ENCODE measurements around the gene HOXC12. TPM values are rescaled to one million over a fixed set of nuclear protein-coding genes. Genes with fewer than 3 reads are reported as not detected.
A peak's percentile ranks its signal among the peaks of the same experiment; 100 is the strongest.

The HOXC12 gene
- total RNA-seq, 4 donors from 2014 or later, result not detected

- intact Hi-C loops (cut with DNase I), result no loop called here
- Histone ChIP-seq H3K36me3 (no peaks in the 10 kb centered on the region), H3K4me3 (no peak overlapping the region), H3K9me3 (no peaks in the 10 kb centered on the region), H3K27me3 (peaks cover 38 to 100% (median 90%) of the 10 kb centered on the region in 4 donors), H3K27ac (no peak overlapping the region), H3K4me1 (peaks cover 18 to 47% (median 20%) of the 10 kb centered on the region in 3 donors)
- WGBS, 2 donors, result 5 to 6% methylated on average over 4 of the region's 4 CpGs
- DNase-seq, result no peak
- no peak for TF ChIP-seq POLR2A (IDR thresholded peaks at IDR 0.05)
- TF ChIP-seq CTCF (IDR thresholded peaks at IDR 0.05), result no peak
These were observed 33.1 kb downstream of the HOXC12 start for GRCh38 chr12:53987787-53988230.

- Histone ChIP-seq H3K9me3 (no peaks in the 10 kb centered on the region), H3K4me3 (no peak overlapping the region), H3K27ac (no peak overlapping the region), H3K4me1 (peaks cover 18 to 45% (median 20%) of the 10 kb centered on the region in 3 donors), H3K36me3 (no peaks in the 10 kb centered on the region), H3K27me3 (peaks cover 36 to 100% (median 89%) of the 10 kb centered on the region in 4 donors)
- no peak for DNase-seq
- TF ChIP-seq CTCF (IDR thresholded peaks at IDR 0.05) (no peak), POLR2A (IDR thresholded peaks at IDR 0.05) (no peak)
- 13 to 24% methylated on average over 4 to 5 of the region's 5 CpGs for WGBS, 2 donors
- intact Hi-C loops (cut with DNase I), result no loop called here
These were observed 34.0 kb downstream of the HOXC12 start for GRCh38 chr12:53988541-53989226.

- WGBS, 2 donors, result 7% methylated on average over 28 of the region's 28 CpGs
- H3K9me3 ChIP-seq, result no peaks in the 10 kb centered on the region
- peaks cover 22 to 44% (median 22%) of the 10 kb centered on the region in 3 donors for H3K4me1 ChIP-seq
- H3K27ac ChIP-seq, result no peak overlapping the region
- no peaks in the 10 kb centered on the region for H3K36me3 ChIP-seq
- no peak for DNase-seq
- TF ChIP-seq CTCF (IDR thresholded peaks at IDR 0.05) (peak in 4 of 6 experiments; percentile 16 to 45 (median 22)), POLR2A (IDR thresholded peaks at IDR 0.05) (no peak)
- intact Hi-C loops (cut with DNase I), result no loop called here
- H3K27me3 ChIP-seq, result peaks cover 42 to 100% (median 90%) of the 10 kb centered on the region in 4 donors
- no peak overlapping the region for H3K4me3 ChIP-seq
These were observed 34.8 kb downstream of the HOXC12 start for GRCh38 chr12:53989227-53990113.

- WGBS, 2 donors, result 13 to 16% methylated on average over 11 to 14 of the region's 27 CpGs
- Histone ChIP-seq H3K4me3 (no peak overlapping the region), H3K36me3 (no peaks in the 10 kb centered on the region), H3K4me1 (peaks cover 24 to 44% (median 26%) of the 10 kb centered on the region in 3 donors), H3K9me3 (no peaks in the 10 kb centered on the region), H3K27ac (no peak overlapping the region), H3K27me3 (peaks cover 45 to 100% (median 92%) of the 10 kb centered on the region in 4 donors)
- DNase-seq, result no peak
- TF ChIP-seq CTCF (IDR thresholded peaks at IDR 0.05), result no peak
- intact Hi-C loops (cut with DNase I), result no loop called here
These were observed 35.8 kb downstream of the HOXC12 start for GRCh38 chr12:53990311-53991076.

Measured in esophagus squamous epithelium (tissue), 5 donors.